ENCODE data around the gene ZBTB7A. TPM values are rescaled to one million over a fixed set of nuclear protein-coding genes. Genes with fewer than 3 reads are reported as not detected.

The ZBTB7A gene
- polyA plus RNA-seq, 1 donor = 8.0 TPM

Other genes with a start within 250 kb of the ZBTB7A start
- gene ZFR2, start 197.9 kb downstream of the ZBTB7A start, polyA plus RNA-seq (ENCODE audit: insufficient read length) = 0.05 TPM
- 1.2 TPM for gene ATCAY, start 186.2 kb downstream of the ZBTB7A start, polyA plus RNA-seq (ENCODE audit: insufficient read length)
- 285 TPM for gene NMRK2, start 133.8 kb downstream of the ZBTB7A start, polyA plus RNA-seq (ENCODE audit: insufficient read length)
- 100 TPM for gene DAPK3, start 95.8 kb downstream of the ZBTB7A start, polyA plus RNA-seq (ENCODE audit: insufficient read length)
- 2,855 TPM for gene EEF2, start 81.4 kb downstream of the ZBTB7A start, polyA plus RNA-seq (ENCODE audit: insufficient read length)
- 25.0 TPM for gene PIAS4, start 59.2 kb downstream of the ZBTB7A start, polyA plus RNA-seq (ENCODE audit: insufficient read length)
- gene MAP2K2, start 57.2 kb upstream of the ZBTB7A start, polyA plus RNA-seq (ENCODE audit: insufficient read length) = 119 TPM
- not detected for gene CREB3L3, start 86.7 kb upstream of the ZBTB7A start, polyA plus RNA-seq (ENCODE audit: insufficient read length)
- gene SIRT6, start 115.7 kb upstream of the ZBTB7A start, polyA plus RNA-seq (ENCODE audit: insufficient read length) = 11.2 TPM
- gene ANKRD24, start 115.8 kb upstream of the ZBTB7A start, polyA plus RNA-seq (ENCODE audit: insufficient read length) = 2.9 TPM
- 0.38 TPM for gene EBI3, start 162.6 kb upstream of the ZBTB7A start, polyA plus RNA-seq (ENCODE audit: insufficient read length)
- gene YJU2, start 180.2 kb upstream of the ZBTB7A start, polyA plus RNA-seq (ENCODE audit: insufficient read length) = 12.9 TPM
- 117 TPM for gene SHD, start 212.4 kb upstream of the ZBTB7A start, polyA plus RNA-seq (ENCODE audit: insufficient read length)
- 0.46 TPM for gene TMIGD2, start 235.5 kb upstream of the ZBTB7A start, polyA plus RNA-seq (ENCODE audit: insufficient read length)
- gene FSD1, start 237.7 kb upstream of the ZBTB7A start, polyA plus RNA-seq (ENCODE audit: insufficient read length) = 2.4 TPM